NB4 (cell line): ENCODE data around the gene PAPOLA.

ENCODE experiments used
- CTCF ChIP-seq: IDR thresholded peaks from one replicate; pipeline ENCODE4 v1.5.1; 2012; ENCODE audit warnings: low read depth, low read length
- MAX ChIP-seq: IDR thresholded peaks from 2 replicates; pipeline ENCODE4 v1.6.1; 2011; ENCODE audit warnings: low read depth, low read length
- MYC ChIP-seq: IDR thresholded peaks from 2 replicates; pipeline ENCODE4 v1.6.1; 2011; ENCODE audit warnings: low read depth, low read length
- POLR2A ChIP-seq: IDR thresholded peaks from 2 replicates; pipeline ENCODE4 v1.6.1; 2011; ENCODE audit warnings: mild to moderate bottlenecking; ENCODE audit not compliant: insufficient read length; ENCODE audit errors: extremely low read depth

- no peak for TF ChIP-seq MYC
- TF ChIP-seq CTCF: no peak
- no peak for TF ChIP-seq POLR2A
- no peak for TF ChIP-seq MAX
Measured at GRCh38 chr14:96584907-96585671, 82.9 kb downstream of the PAPOLA start.
